ENCODE measurements around the gene KLHL21. TPM values are rescaled to one million over a fixed set of nuclear protein-coding genes. Genes with fewer than 3 reads are reported as not detected.

KLHL21 gene
- total RNA-seq, 2 experiments from 2014 or later = 21.0 to 23.3 TPM

GRCh38 chr1:6585841-6586240, 16.8 kb downstream of the KLHL21 start:
- CTCF ChIA-PET = no interaction called here
- intact Hi-C loops (cut with micrococcal nuclease) = no loop called here

GRCh38 chr1:6585081-6585722, 17.5 kb downstream of the KLHL21 start:
- H3K4me1 Mint-ChIP-seq (ENCODE audit: low read depth) = peaks cover 40% of the 10 kb centered on the region
- H3K27ac Mint-ChIP-seq = no peak overlapping the region
- H3K9me3 Mint-ChIP-seq = no peaks in the 10 kb centered on the region
- no peaks in the 10 kb centered on the region for H3K27me3 Mint-ChIP-seq (ENCODE audit: low read depth)
- DNase-seq = no peak
- peaks cover 3% of the 10 kb centered on the region for H3K36me3 Mint-ChIP-seq (ENCODE audit: low read depth)
- intact Hi-C loops (cut with micrococcal nuclease) = no loop called here
- H3K4me3 Mint-ChIP-seq = no peak overlapping the region
- CTCF ChIA-PET = no interaction called here

More at GRCh38 chr1:6585841-6586240, 16.8 kb downstream of the KLHL21 start:
- no peaks in the 10 kb centered on the region for H3K9me3 Mint-ChIP-seq
- no peak overlapping the region for H3K27ac Mint-ChIP-seq
- no peak for DNase-seq
- peaks cover 35% of the 10 kb centered on the region for H3K4me1 Mint-ChIP-seq (ENCODE audit: low read depth)
- H3K27me3 Mint-ChIP-seq (ENCODE audit: low read depth) = no peaks in the 10 kb centered on the region
- peaks cover 2% of the 10 kb centered on the region for H3K36me3 Mint-ChIP-seq (ENCODE audit: low read depth)
- H3K4me3 Mint-ChIP-seq = no peak overlapping the region

- Mint-ChIP-seq H3K27me3 (ENCODE audit: low read depth) (no peaks in the 10 kb centered on the region), H3K27ac (no peak overlapping the region), H3K4me1 (ENCODE audit: low read depth) (peaks cover 45% of the 10 kb centered on the region)
Observed at GRCh38 chr1:6584126-6585080, 18.3 kb downstream of the KLHL21 start.

GRCh38 chr1:6582370-6582769, 20.3 kb downstream of the KLHL21 start:
- H3K9me3 Mint-ChIP-seq = no peaks in the 10 kb centered on the region
- H3K27me3 Mint-ChIP-seq (ENCODE audit: low read depth) = no peaks in the 10 kb centered on the region
- CTCF ChIA-PET = no interaction called here
- H3K4me1 Mint-ChIP-seq (ENCODE audit: low read depth) = peaks cover 45% of the 10 kb centered on the region
- peak overlapping the region; percentile 53 for H3K27ac Mint-ChIP-seq
- intact Hi-C loops (cut with micrococcal nuclease) = no loop called here
- H3K36me3 Mint-ChIP-seq (ENCODE audit: low read depth) = peaks cover 4% of the 10 kb centered on the region
- DNase-seq = no peak
- no peak overlapping the region for H3K4me3 Mint-ChIP-seq

More at GRCh38 chr1:6584126-6585080, 18.3 kb downstream of the KLHL21 start:
- intact Hi-C loops (cut with micrococcal nuclease) = no loop called here
- Mint-ChIP-seq H3K4me3 (no peak overlapping the region), H3K36me3 (ENCODE audit: low read depth) (peaks cover 4% of the 10 kb centered on the region), H3K9me3 (no peaks in the 10 kb centered on the region)
- DNase-seq = no peak
- CTCF ChIA-PET = interaction anchor here (0.6 kb wide), 1 partner anchor 72 kb away, joined by 3 read pairs; no protein-coding TSS in a partner anchor

GRCh38 chr1:6581561-6582305, 20.9 kb downstream of the KLHL21 start:
- intact Hi-C loops (cut with micrococcal nuclease) = no loop called here
- Mint-ChIP-seq H3K4me1 (ENCODE audit: low read depth) (peaks cover 38% of the 10 kb centered on the region), H3K36me3 (ENCODE audit: low read depth) (peaks cover 4% of the 10 kb centered on the region), H3K27me3 (ENCODE audit: low read depth) (no peaks in the 10 kb centered on the region), H3K4me3 (peak overlapping the region; percentile 29), H3K9me3 (no peaks in the 10 kb centered on the region), H3K27ac (peak overlapping the region; percentile 37)
- CTCF ChIA-PET = interaction anchor here (0.6 to 1.3 kb wide), 4 partner anchors 19 to 88 kb away, joined by 3 to 8 read pairs (median 4); no protein-coding TSS in a partner anchor
- no peak for DNase-seq

GRCh38 chr1:6580593-6581409, 21.9 kb downstream of the KLHL21 start:
- CTCF ChIA-PET = interaction anchor here (0.6 to 1.3 kb wide), 3 partner anchors 19 to 87 kb away, joined by 3 to 8 read pairs (median 4); no protein-coding TSS in a partner anchor
- Mint-ChIP-seq H3K27me3 (ENCODE audit: low read depth) (no peaks in the 10 kb centered on the region), H3K4me1 (ENCODE audit: low read depth) (peaks cover 38% of the 10 kb centered on the region), H3K9me3 (no peaks in the 10 kb centered on the region), H3K27ac (peak overlapping the region; percentile 82), H3K4me3 (peak overlapping the region; percentile 97), H3K36me3 (ENCODE audit: low read depth) (peaks cover 4% of the 10 kb centered on the region)
- DNase-seq = no peak
- intact Hi-C loops (cut with micrococcal nuclease) = no loop called here

GRCh38 chr1:6580119-6580592, 22.5 kb downstream of the KLHL21 start:
- intact Hi-C loops (cut with micrococcal nuclease) = no loop called here
- no peaks in the 10 kb centered on the region for H3K9me3 Mint-ChIP-seq

GRCh38 chr1:6579374-6580118, 23.1 kb downstream of the KLHL21 start, which contains the start of gene ZBTB48:
ZBTB48 (plus strand) TSS chr1:6579994; CDS start chr1:6580610, 616 bp downstream.
- DNase-seq = peak; percentile 98
- peaks cover 34% of the 10 kb centered on the region for H3K4me1 Mint-ChIP-seq (ENCODE audit: low read depth)
- intact Hi-C loops (cut with micrococcal nuclease) = loop anchor here (1.0 to 2.0 kb wide), 4 partner anchors 22 to 45 kb away; partner anchors contain the start of genes NOL9, PHF13 and THAP3
- peaks cover 4% of the 10 kb centered on the region for H3K36me3 Mint-ChIP-seq (ENCODE audit: low read depth)
- H3K9me3 Mint-ChIP-seq = no peaks in the 10 kb centered on the region
- peak within 1 kb of the TSS; percentile 94 for H3K27ac Mint-ChIP-seq
- peak within 1 kb of the TSS; percentile 97 for H3K4me3 Mint-ChIP-seq
- CTCF ChIA-PET = interaction anchor here (1.0 kb wide), 1 partner anchor 25 kb away, joined by 4 read pairs; the partner anchor contains the start of gene NOL9
- no peaks in the 10 kb centered on the region for H3K27me3 Mint-ChIP-seq (ENCODE audit: low read depth)

More at GRCh38 chr1:6580119-6580592, 22.5 kb downstream of the KLHL21 start:
- H3K27me3 Mint-ChIP-seq (ENCODE audit: low read depth) = no peaks in the 10 kb centered on the region
- peak overlapping the region; percentile 97 for H3K4me3 Mint-ChIP-seq
- CTCF ChIA-PET = interaction anchor here (1.0 kb wide), 1 partner anchor 26 kb away, joined by 4 read pairs; the partner anchor contains the start of gene NOL9
- no peak for DNase-seq
- H3K4me1 Mint-ChIP-seq (ENCODE audit: low read depth) = peaks cover 38% of the 10 kb centered on the region
- peaks cover 4% of the 10 kb centered on the region for H3K36me3 Mint-ChIP-seq (ENCODE audit: low read depth)
- peak overlapping the region; percentile 94 for H3K27ac Mint-ChIP-seq

- H3K36me3 Mint-ChIP-seq (ENCODE audit: low read depth) = peaks cover 4% of the 10 kb centered on the region
- no peaks in the 10 kb centered on the region for H3K9me3 Mint-ChIP-seq
- CTCF ChIA-PET = no interaction called here
- DNase-seq = no peak
- H3K27me3 Mint-ChIP-seq (ENCODE audit: low read depth) = no peaks in the 10 kb centered on the region
- intact Hi-C loops (cut with micrococcal nuclease) = loop anchor here (1.0 to 2.0 kb wide), 4 partner anchors 23 to 46 kb away; partner anchors contain the start of genes NOL9, PHF13 and THAP3
- H3K4me1 Mint-ChIP-seq (ENCODE audit: low read depth) = peaks cover 32% of the 10 kb centered on the region
- H3K4me3 Mint-ChIP-seq = peak overlapping the region; percentile 97
- peak overlapping the region; percentile 94 for H3K27ac Mint-ChIP-seq
Observed at GRCh38 chr1:6578624-6579373, 23.9 kb downstream of the KLHL21 start.

Data from activated naive CD4-positive, alpha-beta T cell treated with anti-CD3 and anti-CD28 coated beads for 36 hours (primary cell).